ENCODE results near the gene PGM5.

The PGM5 gene

GRCh38 chr9:68492806-68493205 lies 136.4 kb downstream of the PGM5 start:
- ATAC-seq = no peak
- Mint-ChIP-seq H3K4me1 (no peaks in the 10 kb centered on the region), H3K9me3 (no peaks in the 10 kb centered on the region), H3K4me3 (no peak overlapping the region), H3K27ac (no peak overlapping the region), H3K36me3 (no peaks in the 10 kb centered on the region)
- DNase-seq (ENCODE audit: low spot score in 2 of 2) = no peak

- DNase-seq (ENCODE audit: low spot score in 2 of 2) (no peak), ATAC-seq (no peak)
- H3K9me3 Mint-ChIP-seq = no peaks in the 10 kb centered on the region
- H3K36me3 Mint-ChIP-seq = no peaks in the 10 kb centered on the region
- no peak overlapping the region for H3K4me3 Mint-ChIP-seq
- no peak overlapping the region for H3K27ac Mint-ChIP-seq
- H3K4me1 Mint-ChIP-seq = no peaks in the 10 kb centered on the region
Observed at GRCh38 chr9:68493541-68493940, 137.1 kb downstream of the PGM5 start.

GRCh38 chr9:68493958-68494577 lies 137.7 kb downstream of the PGM5 start:
- Mint-ChIP-seq H3K4me3 (no peak overlapping the region), H3K9me3 (no peaks in the 10 kb centered on the region), H3K36me3 (no peaks in the 10 kb centered on the region), H3K4me1 (no peaks in the 10 kb centered on the region), H3K27ac (no peak overlapping the region)
- ATAC-seq (no peak), DNase-seq (ENCODE audit: low spot score in 2 of 2) (no peak)

GRCh38 chr9:68495247-68495646 lies 138.8 kb downstream of the PGM5 start:
- no peaks in the 10 kb centered on the region for H3K4me1 Mint-ChIP-seq
- ATAC-seq (no peak), DNase-seq (ENCODE audit: low spot score in 2 of 2) (no peak)
- H3K27ac Mint-ChIP-seq = no peak overlapping the region
- no peaks in the 10 kb centered on the region for H3K36me3 Mint-ChIP-seq
- H3K4me3 Mint-ChIP-seq = no peak overlapping the region
- no peaks in the 10 kb centered on the region for H3K9me3 Mint-ChIP-seq

GRCh38 chr9:68496356-68496755 lies 139.9 kb downstream of the PGM5 start:
- Mint-ChIP-seq H3K4me1 (no peaks in the 10 kb centered on the region), H3K9me3 (no peaks in the 10 kb centered on the region), H3K36me3 (no peaks in the 10 kb centered on the region), H3K4me3 (no peak overlapping the region), H3K27ac (no peak overlapping the region)
- ATAC-seq = no peak
- DNase-seq (ENCODE audit: low spot score in 2 of 2) = no peak

GRCh38 chr9:68497629-68498028 lies 141.2 kb downstream of the PGM5 start:
- no peak for DNase-seq (ENCODE audit: low spot score in 2 of 2)
- ATAC-seq = no peak
- H3K4me3 Mint-ChIP-seq = no peak overlapping the region
- H3K4me1 Mint-ChIP-seq = no peaks in the 10 kb centered on the region
- no peaks in the 10 kb centered on the region for H3K36me3 Mint-ChIP-seq
- no peak overlapping the region for H3K27ac Mint-ChIP-seq
- H3K9me3 Mint-ChIP-seq = no peaks in the 10 kb centered on the region

- no peak for ATAC-seq
- no peak overlapping the region for H3K4me3 Mint-ChIP-seq
Observed at GRCh38 chr9:68498816-68499215, 142.4 kb downstream of the PGM5 start.

GRCh38 chr9:68500457-68501381 lies 144.3 kb downstream of the PGM5 start:
- Mint-ChIP-seq H3K27ac (no peak overlapping the region), H3K36me3 (no peaks in the 10 kb centered on the region), H3K9me3 (no peaks in the 10 kb centered on the region), H3K4me3 (no peak overlapping the region), H3K4me1 (no peaks in the 10 kb centered on the region)
- ATAC-seq (no peak), DNase-seq (ENCODE audit: low spot score in 2 of 2) (no peak)

More at GRCh38 chr9:68498816-68499215, 142.4 kb downstream of the PGM5 start:
- Mint-ChIP-seq H3K9me3 (no peaks in the 10 kb centered on the region), H3K4me1 (no peaks in the 10 kb centered on the region), H3K36me3 (no peaks in the 10 kb centered on the region), H3K27ac (no peak overlapping the region)
- no peak for DNase-seq (ENCODE audit: low spot score in 2 of 2)

GRCh38 chr9:68502279-68502678 lies 145.9 kb downstream of the PGM5 start:
- no peak for DNase-seq (ENCODE audit: low spot score in 2 of 2)
- no peaks in the 10 kb centered on the region for H3K36me3 Mint-ChIP-seq
- H3K27ac Mint-ChIP-seq = no peak overlapping the region
- no peaks in the 10 kb centered on the region for H3K9me3 Mint-ChIP-seq
- H3K4me3 Mint-ChIP-seq = no peak overlapping the region
- no peak for ATAC-seq
- no peaks in the 10 kb centered on the region for H3K4me1 Mint-ChIP-seq

GRCh38 chr9:68505681-68506409 lies 149.4 kb downstream of the PGM5 start:
- no peak overlapping the region for H3K27ac Mint-ChIP-seq
- no peaks in the 10 kb centered on the region for H3K4me1 Mint-ChIP-seq
- ATAC-seq (no peak), DNase-seq (ENCODE audit: low spot score in 2 of 2) (no peak)
- no peaks in the 10 kb centered on the region for H3K36me3 Mint-ChIP-seq
- no peak overlapping the region for H3K4me3 Mint-ChIP-seq
- H3K9me3 Mint-ChIP-seq = no peaks in the 10 kb centered on the region

GRCh38 chr9:68506551-68506950 lies 150.1 kb downstream of the PGM5 start:
- no peak for ATAC-seq
- no peak overlapping the region for H3K27ac Mint-ChIP-seq

GRCh38 chr9:68507130-68507805 lies 150.9 kb downstream of the PGM5 start:
- no peaks in the 10 kb centered on the region for H3K36me3 Mint-ChIP-seq
- ATAC-seq = no peak
- no peaks in the 10 kb centered on the region for H3K9me3 Mint-ChIP-seq
- no peak overlapping the region for H3K27ac Mint-ChIP-seq
- H3K4me1 Mint-ChIP-seq = no peaks in the 10 kb centered on the region
- H3K4me3 Mint-ChIP-seq = no peak overlapping the region
- DNase-seq (ENCODE audit: low spot score in 2 of 2) = no peak

More at GRCh38 chr9:68506551-68506950, 150.1 kb downstream of the PGM5 start:
- Mint-ChIP-seq H3K4me1 (no peaks in the 10 kb centered on the region), H3K36me3 (no peaks in the 10 kb centered on the region), H3K9me3 (no peaks in the 10 kb centered on the region), H3K4me3 (no peak overlapping the region)
- DNase-seq (ENCODE audit: low spot score in 2 of 2) = no peak

- no peak overlapping the region for H3K27ac Mint-ChIP-seq
- H3K4me3 Mint-ChIP-seq = no peak overlapping the region
- ATAC-seq (no peak), DNase-seq (ENCODE audit: low spot score in 2 of 2) (no peak)
- no peaks in the 10 kb centered on the region for H3K4me1 Mint-ChIP-seq
- no peaks in the 10 kb centered on the region for H3K36me3 Mint-ChIP-seq
- no peaks in the 10 kb centered on the region for H3K9me3 Mint-ChIP-seq
Observed at GRCh38 chr9:68507806-68508145, 151.4 kb downstream of the PGM5 start.

- no peaks in the 10 kb centered on the region for H3K9me3 Mint-ChIP-seq
- no peak overlapping the region for H3K27ac Mint-ChIP-seq
- no peak overlapping the region for H3K4me3 Mint-ChIP-seq
- H3K36me3 Mint-ChIP-seq = no peaks in the 10 kb centered on the region
- H3K4me1 Mint-ChIP-seq = no peaks in the 10 kb centered on the region
- DNase-seq (ENCODE audit: low spot score in 2 of 2) (no peak), ATAC-seq (no peak)
Observed at GRCh38 chr9:68508547-68508946, 152.1 kb downstream of the PGM5 start.

GRCh38 chr9:68509689-68510088 lies 153.3 kb downstream of the PGM5 start:
- no peaks in the 10 kb centered on the region for H3K4me1 Mint-ChIP-seq
- no peak overlapping the region for H3K27ac Mint-ChIP-seq
- no peak overlapping the region for H3K4me3 Mint-ChIP-seq
- DNase-seq (ENCODE audit: low spot score in 2 of 2) = no peak
- ATAC-seq = no peak
- no peaks in the 10 kb centered on the region for H3K36me3 Mint-ChIP-seq
- H3K9me3 Mint-ChIP-seq = no peaks in the 10 kb centered on the region

Measured in stimulated activated effector memory CD8-positive, alpha-beta T cell treated with anti-CD3 and anti-CD28 coated beads, Interleukin-12 subunit alpha, Interleukin-12 subunit beta, amount 100 ng/mL, for 72 hours (primary cell).